ENCODE results near the gene CYP2U1. TPM values are rescaled to one million over a fixed set of nuclear protein-coding genes. Genes with fewer than 3 reads are reported as not detected.

CYP2U1 gene
- total and polyA plus RNA-seq, 9 of the 15 experiments (the other 6 are each of a cell fraction or from before 2014, with no cell fraction given): 0.03 to 0.15 (median 0.07) TPM

DNA sequence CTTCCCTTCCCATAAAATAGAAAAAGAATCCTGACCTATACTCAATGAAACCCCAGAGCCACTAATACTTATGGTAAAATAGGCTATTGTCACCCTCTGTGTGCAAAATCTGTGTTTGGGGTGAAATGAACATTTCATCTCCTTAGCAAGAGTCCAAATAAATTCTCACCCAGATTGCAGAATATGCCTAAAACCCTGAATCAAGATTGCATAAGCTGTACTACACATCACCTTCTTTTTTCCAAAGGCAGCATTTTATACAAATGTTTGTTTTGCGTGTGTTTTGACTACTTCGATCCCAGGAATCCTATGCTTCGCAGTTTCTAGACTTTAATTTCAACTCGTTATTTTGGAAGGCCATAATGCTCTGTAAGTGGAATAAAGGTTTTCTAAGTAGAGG, 46.1 kb downstream of the CYP2U1 start (continued):
- no peak for TF ChIP-seq RREB1 (CRISPR knock-in tag; IDR thresholded peaks at IDR 0.05)
- TF ChIP-seq, protein P1, sequence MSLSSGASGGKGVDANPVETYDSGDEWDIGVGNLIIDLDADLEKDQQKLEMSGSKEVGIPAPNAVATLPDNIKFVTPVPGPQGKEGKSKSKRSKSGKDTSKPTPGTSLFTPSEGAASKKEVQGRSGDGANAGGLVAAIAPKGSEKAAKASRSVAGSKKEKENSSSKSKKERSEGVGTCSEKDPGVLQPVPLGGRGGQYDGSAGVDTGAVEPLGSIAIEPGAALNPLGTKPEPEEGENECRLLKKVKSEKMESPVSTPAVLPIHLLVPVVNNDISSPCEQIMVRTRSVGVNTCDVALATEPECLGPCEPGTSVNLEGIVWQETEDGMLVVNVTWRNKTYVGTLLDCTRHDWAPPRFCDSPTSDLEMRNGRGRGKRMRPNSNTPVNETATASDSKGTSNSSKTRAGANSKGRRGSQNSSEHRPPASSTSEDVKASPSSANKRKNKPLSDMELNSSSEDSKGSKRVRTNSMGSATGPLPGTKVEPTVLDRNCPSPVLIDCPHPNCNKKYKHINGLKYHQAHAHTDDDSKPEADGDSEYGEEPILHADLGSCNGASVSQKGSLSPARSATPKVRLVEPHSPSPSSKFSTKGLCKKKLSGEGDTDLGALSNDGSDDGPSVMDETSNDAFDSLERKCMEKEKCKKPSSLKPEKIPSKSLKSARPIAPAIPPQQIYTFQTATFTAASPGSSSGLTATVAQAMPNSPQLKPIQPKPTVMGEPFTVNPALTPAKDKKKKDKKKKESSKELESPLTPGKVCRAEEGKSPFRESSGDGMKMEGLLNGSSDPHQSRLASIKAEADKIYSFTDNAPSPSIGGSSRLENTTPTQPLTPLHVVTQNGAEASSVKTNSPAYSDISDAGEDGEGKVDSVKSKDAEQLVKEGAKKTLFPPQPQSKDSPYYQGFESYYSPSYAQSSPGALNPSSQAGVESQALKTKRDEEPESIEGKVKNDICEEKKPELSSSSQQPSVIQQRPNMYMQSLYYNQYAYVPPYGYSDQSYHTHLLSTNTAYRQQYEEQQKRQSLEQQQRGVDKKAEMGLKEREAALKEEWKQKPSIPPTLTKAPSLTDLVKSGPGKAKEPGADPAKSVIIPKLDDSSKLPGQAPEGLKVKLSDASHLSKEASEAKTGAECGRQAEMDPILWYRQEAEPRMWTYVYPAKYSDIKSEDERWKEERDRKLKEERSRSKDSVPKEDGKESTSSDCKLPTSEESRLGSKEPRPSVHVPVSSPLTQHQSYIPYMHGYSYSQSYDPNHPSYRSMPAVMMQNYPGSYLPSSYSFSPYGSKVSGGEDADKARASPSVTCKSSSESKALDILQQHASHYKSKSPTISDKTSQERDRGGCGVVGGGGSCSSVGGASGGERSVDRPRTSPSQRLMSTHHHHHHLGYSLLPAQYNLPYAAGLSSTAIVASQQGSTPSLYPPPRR (CRISPR knock-in tag; IDR thresholded peaks at IDR 0.05; ENCODE audit: borderline replicate concordance): no peak
- TF ChIP-seq CTCFL (IDR thresholded peaks at IDR 0.05; ENCODE audit: borderline replicate concordance, insufficient read depth, low read depth, low read length, poor library complexity, severe bottlenecking): no peak
- TF ChIP-seq, protein P2, sequence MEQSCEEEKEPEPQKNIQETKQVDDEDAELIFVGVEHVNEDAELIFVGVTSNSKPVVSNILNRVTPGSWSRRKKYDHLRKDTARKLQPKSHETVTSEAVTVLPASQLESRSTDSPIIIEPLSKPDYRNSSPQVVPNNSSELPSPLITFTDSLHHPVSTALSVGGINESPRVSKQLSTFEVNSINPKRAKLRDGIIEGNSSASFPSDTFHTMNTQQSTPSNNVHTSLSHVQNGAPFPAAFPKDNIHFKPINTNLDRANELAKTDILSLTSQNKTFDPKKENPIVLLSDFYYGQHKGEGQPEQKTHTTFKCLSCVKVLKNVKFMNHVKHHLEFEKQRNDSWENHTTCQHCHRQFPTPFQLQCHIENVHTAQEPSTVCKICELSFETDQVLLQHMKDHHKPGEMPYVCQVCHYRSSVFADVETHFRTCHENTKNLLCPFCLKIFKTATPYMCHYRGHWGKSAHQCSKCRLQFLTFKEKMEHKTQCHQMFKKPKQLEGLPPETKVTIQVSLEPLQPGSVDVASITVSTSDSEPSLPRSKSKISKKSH (CRISPR knock-in tag; IDR thresholded peaks at IDR 0.05): no peak
- TF ChIP-seq POLR3G (IDR thresholded peaks at IDR 0.05; ENCODE audit: extremely low read depth, insufficient read length, insufficient replicate concordance): no peak
- no peak for TF ChIP-seq HMG20B (CRISPR knock-in tag; IDR thresholded peaks at IDR 0.05)
- no peak for TF ChIP-seq MAZ (CRISPR knock-in tag; conservative IDR thresholded peaks at IDR 0.05 in 1 of 2, IDR thresholded peaks at IDR 0.05 in 1 of 2)
